ENCODE results near the gene ATP5MC2. TPM values are rescaled to one million over a fixed set of nuclear protein-coding genes. Genes with fewer than 3 reads are reported as not detected.

Gene ATP5MC2
- total and polyA plus RNA-seq, 10 of the 15 experiments (the other 5 are each of a cell fraction or from before 2014, with no cell fraction given): 379 to 1,090 (median 525) TPM

GRCh38 chr12:53710091-53710490, 34.2 kb upstream of the ATP5MC2 start:
- H3K27ac ChIP-seq (ENCODE audit: control insufficient read depth, insufficient read depth): no peak overlapping the region
- H3K9ac ChIP-seq (ENCODE audit: control insufficient read depth, insufficient read depth, low read length): no peak overlapping the region
- FAIRE-seq: no peak
- in situ Hi-C loops (cut with MboI): no loop called here
- BruUV-seq (replicated peaks): no TSS peak
- H2AFZ ChIP-seq (ENCODE audit: control insufficient read depth, low read depth, low read length): no peak overlapping the region
- no peaks in the 10 kb centered on the region for H3K79me2 ChIP-seq (ENCODE audit: control insufficient read depth, insufficient read depth, low read length)
- H4K20me1 ChIP-seq (ENCODE audit: control insufficient read depth, insufficient read depth): no peaks in the 10 kb centered on the region
- POLR2A ChIA-PET: no interaction called here
- SMC1A ChIA-PET (ENCODE audit: uncharacterized antibody, unreplicated experiment): interaction anchor here (0.5 to 1.4 kb wide), 2 partner anchors 20 to 34 kb away, joined by 3 read pairs; no protein-coding TSS in a partner anchor
- no peak overlapping the region for H3K4me2 ChIP-seq (ENCODE audit: control insufficient read depth, insufficient read depth)
- TF ChIP-seq SREBF2 (IDR thresholded peaks at IDR 0.05; ENCODE audit: low read length) (no peak), ZNF207 (IDR thresholded peaks at IDR 0.05; ENCODE audit: borderline replicate concordance) (no peak), MLLT1 (IDR thresholded peaks at IDR 0.05) (no peak), BMI1 (IDR thresholded peaks at IDR 0.05; ENCODE audit: borderline replicate concordance) (no peak), IRF5 (IDR thresholded peaks at IDR 0.05; ENCODE audit: borderline replicate concordance) (no peak)
- CTCF ChIA-PET: interaction anchor here (0.8 to 6.9 kb wide), 4 partner anchors 21 to 167 kb away, joined by 3 to 101 read pairs (median 6); no protein-coding TSS in a partner anchor
- no peak for DNase-seq (ENCODE audit: low read depth, low spot score)
- H3K4me1 ChIP-seq (ENCODE audit: control insufficient read depth, insufficient read depth, low read length): no peaks in the 10 kb centered on the region
- 63% methylated on average over 6 of the region's 6 CpGs for WGBS (ENCODE audit: insufficient coverage, insufficient replicate concordance, low lambda C conversion rate, missing lambda C conversion rate)
- no peak overlapping the region for H3K4me3 ChIP-seq
- intact Hi-C loops (cut with micrococcal nuclease; ENCODE audit: unreplicated experiment): no loop called here
- peaks cover 0 to 6% of the 10 kb centered on the region in 2 experiments; a peak in 1 of 4 replicates for H3K27me3 ChIP-seq (replicated peaks in 1 of 2; ENCODE audit: control insufficient read depth in 2 of 2, insufficient read depth in 2 of 2, low read length in 1 of 2)
- RAD21 ChIA-PET (ENCODE audit: unreplicated experiment): no interaction called here
- ATAC-seq: no peak
- no peaks in the 10 kb centered on the region for H3K9me3 ChIP-seq (replicated peaks; ENCODE audit: control insufficient read depth, insufficient read depth, low read length)
- H3K36me3 ChIP-seq (ENCODE audit: control insufficient read depth in 2 of 2, insufficient read depth in 2 of 2, low read length in 1 of 2): no peaks in the 10 kb centered on the region
